GM10266 (cell line): ENCODE measurements around the gene PLPP4.

Experiments
- DNase-seq: peaks from one replicate; pipeline ENCODE4 v3.0.0; 2012; ENCODE audit errors: extremely low spot score
- TF ChIP-seq, protein P1 (sequence below): IDR thresholded peaks from 2 replicates; pipeline ENCODE4 v1.5.1; 2012; ENCODE audit warnings: mild to moderate bottlenecking, low read depth; ENCODE audit not compliant: control insufficient read depth, insufficient read depth; ENCODE audit errors: missing control alignments

The PLPP4 gene

DNA sequence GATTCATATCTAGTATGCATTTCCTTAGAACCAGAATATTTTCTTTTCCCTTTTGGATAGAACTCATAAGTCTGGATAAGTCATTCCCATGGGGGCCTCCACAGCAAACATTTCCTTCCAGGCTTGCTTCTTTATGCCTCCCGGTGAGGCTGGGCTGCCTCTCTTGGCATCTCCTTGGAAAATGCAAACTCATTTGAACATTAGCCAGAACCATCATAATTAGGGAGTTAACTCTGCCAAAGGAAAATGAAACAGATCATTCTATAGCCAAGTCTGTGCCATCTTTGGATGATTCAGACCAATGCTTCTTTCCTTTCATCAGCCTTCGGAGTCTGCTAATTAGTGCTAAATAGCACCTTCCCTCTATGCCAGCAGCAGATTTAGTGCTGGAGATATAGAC is 81.1 kb downstream of the PLPP4 start:
- TF ChIP-seq, protein P1, sequence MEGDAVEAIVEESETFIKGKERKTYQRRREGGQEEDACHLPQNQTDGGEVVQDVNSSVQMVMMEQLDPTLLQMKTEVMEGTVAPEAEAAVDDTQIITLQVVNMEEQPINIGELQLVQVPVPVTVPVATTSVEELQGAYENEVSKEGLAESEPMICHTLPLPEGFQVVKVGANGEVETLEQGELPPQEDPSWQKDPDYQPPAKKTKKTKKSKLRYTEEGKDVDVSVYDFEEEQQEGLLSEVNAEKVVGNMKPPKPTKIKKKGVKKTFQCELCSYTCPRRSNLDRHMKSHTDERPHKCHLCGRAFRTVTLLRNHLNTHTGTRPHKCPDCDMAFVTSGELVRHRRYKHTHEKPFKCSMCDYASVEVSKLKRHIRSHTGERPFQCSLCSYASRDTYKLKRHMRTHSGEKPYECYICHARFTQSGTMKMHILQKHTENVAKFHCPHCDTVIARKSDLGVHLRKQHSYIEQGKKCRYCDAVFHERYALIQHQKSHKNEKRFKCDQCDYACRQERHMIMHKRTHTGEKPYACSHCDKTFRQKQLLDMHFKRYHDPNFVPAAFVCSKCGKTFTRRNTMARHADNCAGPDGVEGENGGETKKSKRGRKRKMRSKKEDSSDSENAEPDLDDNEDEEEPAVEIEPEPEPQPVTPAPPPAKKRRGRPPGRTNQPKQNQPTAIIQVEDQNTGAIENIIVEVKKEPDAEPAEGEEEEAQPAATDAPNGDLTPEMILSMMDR = no peak
- DNase-seq = no peak

- DNase-seq = no peak
- TF ChIP-seq, protein P1 = no peak
Measured at GRCh38 chr10:120539076-120539475, 82.0 kb downstream of the PLPP4 start.

DNA sequence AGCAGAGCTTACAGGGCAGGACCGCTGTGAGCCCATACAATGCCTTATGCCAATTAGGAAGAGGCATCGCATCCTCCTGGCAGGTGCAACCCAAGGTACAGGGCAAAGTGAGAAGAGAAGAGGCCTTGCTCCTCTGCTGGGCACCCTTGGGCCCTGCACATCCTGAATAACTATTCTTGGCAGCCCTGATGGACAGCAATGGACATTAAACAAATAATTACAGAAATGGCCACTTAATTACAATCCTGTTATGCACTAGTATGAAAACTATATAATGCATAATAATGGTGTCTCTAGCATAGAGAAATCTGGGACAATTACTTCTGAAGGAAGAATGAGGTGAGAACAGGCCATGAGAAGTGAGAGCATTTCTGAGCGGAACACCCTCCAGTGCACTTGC is 83.5 kb downstream of the PLPP4 start:
- TF ChIP-seq, protein P1 = no peak
- no peak for DNase-seq

- DNase-seq = no peak
- TF ChIP-seq, protein P1 = no peak
Measured at GRCh38 chr10:120541984-120542383, 85.0 kb downstream of the PLPP4 start.

DNA sequence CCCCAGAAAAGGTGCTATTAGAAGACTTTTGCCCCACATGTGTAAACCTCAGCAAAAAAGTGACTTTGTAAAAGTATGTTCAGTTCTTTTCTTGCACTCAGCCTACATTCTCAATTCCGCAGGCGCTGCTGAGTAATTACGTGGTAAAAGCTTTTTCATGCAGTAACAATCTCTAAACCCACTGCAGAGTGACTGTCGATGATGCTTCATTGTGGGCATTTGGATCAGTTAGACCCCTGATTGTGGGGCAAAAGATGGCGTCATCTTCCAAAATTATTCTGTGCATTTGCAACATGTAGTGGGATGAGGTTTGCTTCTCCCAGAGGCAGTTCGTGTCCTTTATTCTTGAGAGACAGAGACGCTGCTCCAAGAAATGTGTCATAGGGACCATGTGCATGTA is 85.6 kb downstream of the PLPP4 start:
- DNase-seq = no peak
- TF ChIP-seq, protein P1 = no peak

GRCh38 chr10:120543291-120543690 is 86.3 kb downstream of the PLPP4 start:
- TF ChIP-seq, protein P1 = no peak
- no peak for DNase-seq

DNA sequence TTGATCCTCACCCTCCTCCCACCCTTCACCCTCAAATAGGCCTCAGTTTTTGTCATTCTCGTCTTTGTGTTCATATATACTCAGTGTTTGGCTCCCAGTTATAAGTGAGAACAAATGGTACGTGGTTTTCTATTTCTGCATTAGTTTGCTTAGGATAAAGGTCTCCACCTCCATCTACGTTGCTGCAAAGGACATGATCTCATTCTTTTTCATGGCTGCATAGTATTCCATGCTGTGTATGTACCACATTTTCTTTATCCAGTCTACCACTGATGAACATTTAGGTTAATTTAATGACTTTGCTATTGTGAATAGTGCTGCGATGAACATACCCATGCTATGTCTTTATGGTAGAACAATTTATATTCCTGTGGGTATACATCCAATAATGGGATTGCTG is 91.2 kb downstream of the PLPP4 start:
- no peak for DNase-seq
- TF ChIP-seq, protein P1 = no peak

DNA sequence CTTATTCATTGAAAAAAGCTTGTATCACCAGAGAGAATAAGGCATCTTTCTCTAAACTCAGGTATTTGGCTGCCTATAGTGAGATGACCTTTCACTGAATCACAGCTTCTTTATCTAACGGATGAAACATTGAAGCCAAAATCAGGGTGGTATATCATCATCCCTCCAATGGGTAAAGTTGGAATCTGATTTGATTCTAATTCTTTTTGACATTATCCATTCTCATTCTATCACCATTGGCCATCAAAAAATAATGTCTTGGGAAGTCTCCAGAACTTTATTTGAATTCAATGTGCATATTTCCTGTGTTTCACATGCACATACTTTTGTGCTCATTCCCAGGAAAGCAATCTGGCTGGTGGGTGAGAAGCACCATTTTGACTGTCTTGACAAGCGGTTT is 95.2 kb downstream of the PLPP4 start:
- DNase-seq = no peak
- TF ChIP-seq, protein P1 = no peak
